Breast epithelium (tissue), 4 donors: ENCODE measurements around the gene TMEM266. TPM values are rescaled to one million over a fixed set of nuclear protein-coding genes. Genes with fewer than 3 reads are reported as not detected.
A peak's percentile ranks its signal among the peaks of the same experiment; 100 is the strongest.

Experiments
- DNase-seq, 2 donors: peaks; one replicate each; pipeline ENCODE4 v3.0.0-alpha.2; 2019; ENCODE audit warnings: low spot score in 2 of 2
- H3K27ac ChIP-seq, 2 donors: fragments of 200-600 bp; sonication (generic) in 1 of 2; one replicate each; pipeline ENCODE4 v1.5.1; 2016 to 2019; ENCODE audit warnings: mild to moderate bottlenecking in 1 of 2
- H3K27me3 ChIP-seq, 2 donors: fragments of 200-600 bp; sonication (generic) in 1 of 2; one replicate each; pipeline versions ENCODE4 v1.5.1 to v1.6.0; 2017 to 2019; ENCODE audit warnings: control low read depth in 1 of 2, mild to moderate bottlenecking in 1 of 2
- H3K36me3 ChIP-seq: fragments of 200-600 bp; one replicate; pipeline ENCODE4 v1.5.1; 2019
- H3K4me1 ChIP-seq, 2 donors: fragments of 200-600 bp; sonication (generic); one replicate each; pipeline ENCODE4 v1.5.1; 2016 to 2019; ENCODE audit warnings: control low read depth in 1 of 2
- H3K4me3 ChIP-seq, 3 donors: fragments of 200-600 bp; sonication (generic); 1 replicate in 2 of 3; 2 replicates in 1 of 3; pipeline ENCODE4 v1.5.1; 2016 to 2019; ENCODE audit warnings: mild to moderate bottlenecking in 3 of 3, moderate library complexity in 2 of 3
- H3K9me3 ChIP-seq, 2 donors: fragments of 200-600 bp; sonication (generic) in 1 of 2; one replicate each; pipeline ENCODE4 v1.5.1; 2016 to 2019; ENCODE audit warnings: control low read depth in 1 of 2
- POLR2A ChIP-seq: fragments of 450-650 bp; IDR thresholded peaks from one replicate; pipeline ENCODE4 v1.6.1; 2016; ENCODE audit warnings: antibody characterized with exemption, mild to moderate bottlenecking, moderate library complexity
- POLR2AphosphoS5 ChIP-seq, 3 donors: sonication (generic); formaldehyde crosslinking; IDR thresholded peaks; one replicate each; pipeline ENCODE4 v1.6.1; 2017; ENCODE audit warnings: antibody characterized with exemption in 3 of 3
- intact Hi-C: fragments of 100-400 bp; cut with DNase I; formaldehyde crosslinking; loops from one replicate; pipeline ENCODE4 v1.15.1; 2023; ENCODE audit warnings: low total_unique reads
- total RNA-seq, 3 donors: library from RNA; depleted of rRNA; stranded (reverse); fragments of >200 nt; gene quantifications; one replicate each; pipeline ENCODE4 v1.1.0, GENCODE V29; 2016
- TF ChIP-seq, protein P1 (sequence below), 3 donors: fragments of 450-650 bp; IDR thresholded peaks; one replicate each; pipeline ENCODE4 v1.5.1; 2016 to 2017; ENCODE audit warnings: antibody characterized with exemption in 3 of 3, mild to moderate bottlenecking in 3 of 3, moderate library complexity in 3 of 3

TMEM266 gene
- total RNA-seq, 3 donors from 2014 or later: 0.29 to 0.32 TPM; not detected in 1

DNA sequence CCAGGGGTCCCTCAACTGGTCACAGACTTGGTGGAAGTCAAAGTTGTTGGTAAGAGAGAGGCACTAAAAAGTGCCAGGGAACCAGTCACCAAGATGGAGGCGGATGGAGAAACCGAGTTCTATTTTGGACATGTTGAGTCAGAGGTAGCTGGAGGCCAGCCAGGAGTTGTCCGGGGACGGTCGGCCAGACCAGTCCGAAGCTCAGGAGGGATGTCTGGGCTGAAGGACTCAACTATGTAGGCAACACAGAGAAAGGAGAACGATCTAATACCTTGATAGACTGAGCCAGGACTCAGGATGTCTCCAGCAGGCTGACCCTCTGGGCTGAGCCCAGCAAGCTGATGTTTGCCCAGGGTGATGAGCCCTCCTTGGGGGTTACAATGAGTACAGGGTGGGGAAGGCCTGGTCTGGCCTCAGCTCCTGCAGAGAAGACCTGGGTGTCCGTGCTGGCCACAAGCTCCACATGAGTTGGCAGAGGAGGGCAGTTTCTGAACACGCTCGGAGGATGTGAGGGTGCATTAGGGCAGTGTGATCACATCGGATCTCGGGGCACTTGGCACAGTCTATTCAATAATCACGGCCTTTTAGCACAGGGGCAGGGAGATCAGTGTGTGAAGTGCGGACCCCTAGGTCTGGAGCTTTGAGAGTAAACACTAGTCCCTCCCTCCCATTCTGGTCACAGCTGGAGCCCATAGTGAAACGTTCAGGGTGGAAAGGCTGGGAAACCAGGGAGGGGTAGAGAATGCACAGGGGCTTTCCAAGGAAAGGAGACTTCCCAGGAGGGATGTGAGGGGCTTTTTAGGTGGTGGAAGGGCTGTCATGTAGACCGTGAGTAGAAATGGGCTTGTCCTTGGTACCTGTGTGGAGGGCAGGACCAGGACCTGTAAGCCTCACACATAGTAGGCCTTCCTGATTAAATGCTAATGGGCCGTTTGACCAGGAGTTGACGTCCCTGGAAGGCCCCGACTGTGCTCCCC, 139.6 kb downstream of the TMEM266 start:
- Histone ChIP-seq H3K4me1 (peaks cover 0 to 8% of the 10 kb centered on the region in 2 donors), H3K27me3 (no peaks in the 10 kb centered on the region), H3K4me3 (no peak overlapping the region), H3K9me3 (no peaks in the 10 kb centered on the region), H3K27ac (no peak overlapping the region), H3K36me3 (no peaks in the 10 kb centered on the region)
- TF ChIP-seq POLR2AphosphoS5 (IDR thresholded peaks at IDR 0.05) (no peak), POLR2A (no peak)
- TF ChIP-seq, protein P1, sequence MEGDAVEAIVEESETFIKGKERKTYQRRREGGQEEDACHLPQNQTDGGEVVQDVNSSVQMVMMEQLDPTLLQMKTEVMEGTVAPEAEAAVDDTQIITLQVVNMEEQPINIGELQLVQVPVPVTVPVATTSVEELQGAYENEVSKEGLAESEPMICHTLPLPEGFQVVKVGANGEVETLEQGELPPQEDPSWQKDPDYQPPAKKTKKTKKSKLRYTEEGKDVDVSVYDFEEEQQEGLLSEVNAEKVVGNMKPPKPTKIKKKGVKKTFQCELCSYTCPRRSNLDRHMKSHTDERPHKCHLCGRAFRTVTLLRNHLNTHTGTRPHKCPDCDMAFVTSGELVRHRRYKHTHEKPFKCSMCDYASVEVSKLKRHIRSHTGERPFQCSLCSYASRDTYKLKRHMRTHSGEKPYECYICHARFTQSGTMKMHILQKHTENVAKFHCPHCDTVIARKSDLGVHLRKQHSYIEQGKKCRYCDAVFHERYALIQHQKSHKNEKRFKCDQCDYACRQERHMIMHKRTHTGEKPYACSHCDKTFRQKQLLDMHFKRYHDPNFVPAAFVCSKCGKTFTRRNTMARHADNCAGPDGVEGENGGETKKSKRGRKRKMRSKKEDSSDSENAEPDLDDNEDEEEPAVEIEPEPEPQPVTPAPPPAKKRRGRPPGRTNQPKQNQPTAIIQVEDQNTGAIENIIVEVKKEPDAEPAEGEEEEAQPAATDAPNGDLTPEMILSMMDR (IDR thresholded peaks at IDR 0.05): no peak
- DNase-seq: peak in 1 of 2 donors; percentile 52
- intact Hi-C loops: no loop called here

DNA sequence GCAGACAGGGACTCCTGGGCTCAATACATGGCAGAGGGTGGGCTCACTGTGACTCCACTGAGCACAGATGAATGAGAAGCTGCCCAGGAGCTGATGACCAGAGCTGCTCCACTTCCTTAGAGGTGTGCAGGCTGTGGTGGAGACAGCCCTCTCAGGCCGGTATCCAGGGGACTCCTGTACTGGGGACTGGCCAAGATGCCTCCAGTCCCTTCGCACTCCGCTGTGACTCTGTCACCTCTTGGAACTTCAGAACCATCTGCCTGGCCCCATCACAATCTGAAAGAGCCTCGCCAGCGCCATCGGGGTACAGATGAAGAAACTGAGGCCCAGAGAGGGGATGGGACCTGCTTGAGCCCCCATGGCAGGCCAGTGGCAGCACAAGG, 140.3 kb downstream of the TMEM266 start:
- Histone ChIP-seq H3K4me3 (no peak overlapping the region), H3K9me3 (no peaks in the 10 kb centered on the region), H3K4me1 (peaks cover 0 to 8% of the 10 kb centered on the region in 2 donors), H3K27me3 (no peaks in the 10 kb centered on the region), H3K27ac (no peak overlapping the region), H3K36me3 (no peaks in the 10 kb centered on the region)
- peak in 1 of 2 donors; percentile 44 for DNase-seq
- TF ChIP-seq, protein P1 (IDR thresholded peaks at IDR 0.05): no peak
- TF ChIP-seq POLR2AphosphoS5 (IDR thresholded peaks at IDR 0.05): no peak
- no peak for TF ChIP-seq POLR2A
- intact Hi-C loops: no loop called here

DNA sequence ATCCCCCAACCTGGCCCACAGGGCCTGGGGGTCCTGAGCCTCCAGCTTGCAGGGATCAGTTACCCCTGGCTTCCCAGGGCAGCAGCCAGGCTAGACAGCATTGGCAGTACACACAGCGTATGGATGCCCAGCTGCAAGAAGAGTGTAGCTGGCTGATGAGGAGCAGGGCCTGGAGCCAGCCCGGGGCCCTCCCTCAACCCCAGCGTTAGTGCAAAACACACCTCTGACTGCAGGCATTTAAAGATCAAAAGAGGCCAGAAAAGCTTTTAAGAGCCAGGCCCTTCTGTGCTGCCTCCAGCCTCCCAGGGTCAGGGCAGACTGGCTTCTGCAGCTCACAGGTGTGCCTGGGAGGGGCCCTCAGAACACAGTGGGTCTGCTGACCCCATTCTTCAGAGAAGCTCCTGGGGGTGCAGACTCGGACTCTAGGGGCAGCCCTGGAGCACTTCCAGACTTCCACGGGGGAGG, 140.9 kb downstream of the TMEM266 start:
- Histone ChIP-seq H3K9me3 (no peaks in the 10 kb centered on the region), H3K36me3 (no peaks in the 10 kb centered on the region), H3K27me3 (no peaks in the 10 kb centered on the region), H3K4me3 (no peak overlapping the region), H3K27ac (no peak overlapping the region), H3K4me1 (peaks cover 0 to 8% of the 10 kb centered on the region in 2 donors)
- peak in 1 of 2 donors; percentile 22 for DNase-seq
- TF ChIP-seq POLR2AphosphoS5 (IDR thresholded peaks at IDR 0.05) (no peak), POLR2A (no peak)
- TF ChIP-seq, protein P1 (IDR thresholded peaks at IDR 0.05): no peak
- intact Hi-C loops: no loop called here

DNA sequence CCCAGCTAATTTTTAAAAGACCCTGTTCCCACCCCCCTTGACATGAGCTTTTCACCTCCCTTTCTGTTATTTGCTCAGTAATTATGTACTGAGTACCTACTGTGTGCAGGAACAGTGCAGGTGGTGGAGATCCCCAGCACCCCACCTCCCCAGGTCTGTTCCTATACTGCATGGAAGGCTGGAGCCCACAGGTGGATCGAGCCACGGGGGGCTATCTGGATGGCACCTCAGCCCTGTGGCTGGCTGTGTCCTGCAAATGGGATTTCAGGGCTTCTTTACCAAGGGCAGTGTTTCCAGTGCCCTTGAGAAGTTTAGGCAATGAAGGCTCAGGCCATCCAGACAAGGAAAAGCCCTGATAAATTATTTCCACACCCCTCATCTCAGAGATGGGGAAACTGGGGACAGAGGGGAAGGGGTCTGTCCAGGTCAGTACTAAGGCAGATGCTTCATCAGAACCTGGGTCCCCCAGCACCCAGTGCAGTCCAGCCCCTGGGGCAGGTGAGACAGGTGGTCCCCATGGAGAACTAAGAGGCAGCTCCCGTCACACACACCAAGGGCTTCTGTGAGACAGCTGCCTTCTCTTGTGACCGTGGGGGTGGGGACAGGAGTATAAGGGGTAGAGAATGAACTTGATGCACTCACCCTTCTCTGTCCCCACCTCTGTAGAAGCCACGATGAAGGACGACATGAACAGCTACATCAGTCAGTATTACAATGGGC, 141.9 kb downstream of the TMEM266 start:
- intact Hi-C loops: no loop called here

More for the DNA sequence above, 141.9 kb downstream of the TMEM266 start:
- no peak overlapping the region for H3K27ac ChIP-seq
- peaks cover 0 to 2% of the 10 kb centered on the region in 2 donors for H3K4me1 ChIP-seq
- DNase-seq: no peak
- H3K27me3 ChIP-seq: no peaks in the 10 kb centered on the region
- no peak for TF ChIP-seq POLR2AphosphoS5 (IDR thresholded peaks at IDR 0.05)
- no peak for TF ChIP-seq POLR2A
- TF ChIP-seq, protein P1 (IDR thresholded peaks at IDR 0.05): no peak
- no peaks in the 10 kb centered on the region for H3K36me3 ChIP-seq
- no peaks in the 10 kb centered on the region for H3K9me3 ChIP-seq
- no peak overlapping the region for H3K4me3 ChIP-seq
